HL-60 (cell line): ENCODE measurements around the gene BEND3.
A peak's percentile ranks its signal among the peaks of the same experiment; 100 is the strongest.

Source experiments
- DNase-seq, 2 experiments: peaks; one replicate each; pipeline ENCODE4 v3.0.0-alpha.2; 2010 to 2020; ENCODE audit warnings: low read depth in 1 of 2, low spot score in 1 of 2
- H3K27ac ChIP-seq: fragments of 250-450 bp; sonication (Bioruptor Pico); replicated peaks from 2 replicates; pipeline ENCODE4 v1.5.1; 2020; ENCODE audit warnings: mild to moderate bottlenecking, moderate library complexity
- H3K27me3 ChIP-seq: fragments of 250-450 bp; sonication (Bioruptor Pico); 2 replicates; pipeline ENCODE4 v1.5.1; 2021; ENCODE audit warnings: mild to moderate bottlenecking, moderate library complexity; ENCODE audit not compliant: insufficient read depth, poor library complexity, severe bottlenecking
- H3K4me3 ChIP-seq: replicated peaks from 2 replicates; pipeline ENCODE4 v1.5.1; 2011; ENCODE audit warnings: mild to moderate bottlenecking, control low read depth, low read length; ENCODE audit not compliant: insufficient read depth
- CTCF ChIP-seq: IDR thresholded peaks from one replicate; pipeline ENCODE4 v1.5.1; 2011; ENCODE audit warnings: low read length, control low read depth, inconsistent platforms; ENCODE audit not compliant: insufficient read depth
- GABPA ChIP-seq: IDR thresholded peaks from 2 replicates; pipeline ENCODE4 v1.6.1; 2012; ENCODE audit warnings: low read depth
- POLR2AphosphoS5 ChIP-seq: IDR thresholded peaks from 2 replicates; pipeline ENCODE4 v1.6.1; 2012; ENCODE audit warnings: low read depth
- SPI1 ChIP-seq: IDR thresholded peaks from 2 replicates; pipeline ENCODE4 v1.6.1; 2012; ENCODE audit warnings: low read depth, mild to moderate bottlenecking, borderline replicate concordance
- TF ChIP-seq, protein P1 (sequence below): IDR thresholded peaks from 2 replicates; pipeline ENCODE4 v1.6.1; 2012; ENCODE audit warnings: low read depth; ENCODE audit not compliant: insufficient replicate concordance

The BEND3 gene

GRCh38 chr6:107108201-107108890 lies 7.0 kb downstream of the BEND3 start:
- no peak overlapping the region for H3K4me3 ChIP-seq
- no peaks in the 10 kb centered on the region for H3K27me3 ChIP-seq
- DNase-seq, result peak; percentile 48 to 56
- H3K27ac ChIP-seq, result peak overlapping the region; percentile 21
- TF ChIP-seq, protein P1, sequence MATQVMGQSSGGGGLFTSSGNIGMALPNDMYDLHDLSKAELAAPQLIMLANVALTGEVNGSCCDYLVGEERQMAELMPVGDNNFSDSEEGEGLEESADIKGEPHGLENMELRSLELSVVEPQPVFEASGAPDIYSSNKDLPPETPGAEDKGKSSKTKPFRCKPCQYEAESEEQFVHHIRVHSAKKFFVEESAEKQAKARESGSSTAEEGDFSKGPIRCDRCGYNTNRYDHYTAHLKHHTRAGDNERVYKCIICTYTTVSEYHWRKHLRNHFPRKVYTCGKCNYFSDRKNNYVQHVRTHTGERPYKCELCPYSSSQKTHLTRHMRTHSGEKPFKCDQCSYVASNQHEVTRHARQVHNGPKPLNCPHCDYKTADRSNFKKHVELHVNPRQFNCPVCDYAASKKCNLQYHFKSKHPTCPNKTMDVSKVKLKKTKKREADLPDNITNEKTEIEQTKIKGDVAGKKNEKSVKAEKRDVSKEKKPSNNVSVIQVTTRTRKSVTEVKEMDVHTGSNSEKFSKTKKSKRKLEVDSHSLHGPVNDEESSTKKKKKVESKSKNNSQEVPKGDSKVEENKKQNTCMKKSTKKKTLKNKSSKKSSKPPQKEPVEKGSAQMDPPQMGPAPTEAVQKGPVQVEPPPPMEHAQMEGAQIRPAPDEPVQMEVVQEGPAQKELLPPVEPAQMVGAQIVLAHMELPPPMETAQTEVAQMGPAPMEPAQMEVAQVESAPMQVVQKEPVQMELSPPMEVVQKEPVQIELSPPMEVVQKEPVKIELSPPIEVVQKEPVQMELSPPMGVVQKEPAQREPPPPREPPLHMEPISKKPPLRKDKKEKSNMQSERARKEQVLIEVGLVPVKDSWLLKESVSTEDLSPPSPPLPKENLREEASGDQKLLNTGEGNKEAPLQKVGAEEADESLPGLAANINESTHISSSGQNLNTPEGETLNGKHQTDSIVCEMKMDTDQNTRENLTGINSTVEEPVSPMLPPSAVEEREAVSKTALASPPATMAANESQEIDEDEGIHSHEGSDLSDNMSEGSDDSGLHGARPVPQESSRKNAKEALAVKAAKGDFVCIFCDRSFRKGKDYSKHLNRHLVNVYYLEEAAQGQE, result no peak
- peak; percentile 60; the same call in 1 of the 2 replicates for TF ChIP-seq SPI1

DNA sequence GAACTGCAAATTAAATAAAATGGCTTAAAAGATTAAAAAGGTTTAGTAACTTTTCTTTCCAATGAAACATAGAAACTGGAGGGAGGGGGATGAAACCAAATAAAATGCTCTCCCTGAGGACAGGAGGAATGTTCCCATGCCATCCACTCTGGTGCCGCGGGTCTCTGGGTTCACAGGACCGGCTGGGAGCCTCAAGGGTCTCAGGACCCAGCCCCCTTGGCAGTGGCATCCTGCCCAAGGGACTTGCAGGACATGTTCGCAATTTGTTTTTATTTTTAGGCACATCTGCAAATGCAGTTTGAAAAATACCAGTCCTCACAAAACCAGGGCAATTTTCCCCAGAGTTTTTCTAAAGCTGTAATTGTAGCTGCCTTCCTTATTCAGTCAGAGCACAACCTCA lies 7.5 kb downstream of the BEND3 start:
- peak overlapping the region; percentile 21 for H3K27ac ChIP-seq
- H3K27me3 ChIP-seq, result no peaks in the 10 kb centered on the region
- H3K4me3 ChIP-seq, result no peak overlapping the region
- DNase-seq, result no peak
- TF ChIP-seq SPI1 (no peak), GABPA (no peak), POLR2AphosphoS5 (no peak), CTCF (no peak)
- TF ChIP-seq, protein P1, result no peak

GRCh38 chr6:107106165-107106564 lies 9.2 kb downstream of the BEND3 start:
- TF ChIP-seq, protein P1, result no peak
- no peak for TF ChIP-seq SPI1
- TF ChIP-seq GABPA, result no peak
- TF ChIP-seq POLR2AphosphoS5, result no peak
- no peak for TF ChIP-seq CTCF
- Histone ChIP-seq H3K27me3 (no peaks in the 10 kb centered on the region), H3K27ac (no peak overlapping the region)

More at GRCh38 chr6:107106165-107106564, 9.2 kb downstream of the BEND3 start:
- peak in 1 of 2 experiments; percentile 14 for DNase-seq
- H3K4me3 ChIP-seq, result no peak overlapping the region
